Stimulated activated CD4-positive, alpha-beta T cell treated with anti-CD3 and anti-CD28 coated beads, Interleukin-1b, Interleukin-23, amount 100 ng/mL, for 24 hours (primary cell): ENCODE results near the gene MYBPH.

Experiments used
- DNase-seq, 4 experiments: peaks; one replicate each; pipeline ENCODE4 v3.0.0-alpha.2; 2020; ENCODE audit warnings: low read depth in 4 of 4, low spot score in 1 of 4

The MYBPH gene

DNA sequence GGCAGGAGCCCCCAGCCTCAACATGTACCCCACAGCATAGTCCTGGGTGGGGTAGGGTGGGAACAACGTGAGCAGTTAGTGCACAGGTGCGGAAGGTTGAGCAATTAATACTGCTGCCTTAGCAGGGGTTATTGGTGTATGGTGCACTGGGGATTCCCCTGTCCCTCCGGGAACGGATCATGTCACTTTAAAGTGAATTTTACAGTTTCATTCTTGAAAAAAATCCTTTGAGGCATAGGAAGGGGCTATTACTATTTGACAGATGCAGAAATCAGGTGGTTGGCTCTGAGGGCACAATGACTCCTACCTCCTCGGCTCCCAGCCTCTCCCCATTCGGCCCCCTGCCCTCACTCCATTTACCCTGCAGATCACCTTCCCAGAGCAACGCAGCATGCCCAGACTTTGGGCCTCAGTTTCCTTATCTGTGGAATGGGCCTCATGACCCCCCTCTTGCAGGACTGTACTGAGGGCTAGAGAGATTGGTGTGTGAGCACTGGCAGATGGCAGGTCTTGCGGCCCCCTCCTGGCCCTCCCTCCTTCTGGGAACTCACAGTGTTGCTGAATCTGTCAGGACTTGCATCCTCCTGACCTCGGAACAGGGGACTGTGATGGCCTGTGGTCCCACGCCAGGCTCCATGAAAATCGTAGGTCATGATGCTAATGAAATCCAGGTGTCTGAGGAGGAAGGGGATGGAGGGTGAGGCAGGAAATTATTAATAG is 5.1 kb upstream of the MYBPH start:
- no peak for DNase-seq

DNA sequence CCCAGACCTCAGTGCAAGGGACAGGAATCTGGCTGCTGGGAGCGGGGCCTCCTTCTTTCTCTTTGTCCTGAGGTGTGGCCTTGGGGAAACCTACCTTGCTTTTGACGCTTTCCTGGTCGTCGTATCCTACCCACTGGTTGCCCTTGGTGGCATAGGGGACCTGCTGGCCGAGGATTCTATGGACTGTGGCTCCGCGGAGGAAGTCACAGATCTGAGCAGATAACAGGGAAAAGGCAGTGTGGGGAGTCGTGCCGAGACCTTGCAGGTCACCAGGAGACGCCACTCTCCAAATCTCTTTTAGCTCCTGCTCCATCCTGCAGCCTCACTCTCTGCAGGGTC is 4.0 kb upstream of the MYBPH start:
- no peak for DNase-seq

DNA sequence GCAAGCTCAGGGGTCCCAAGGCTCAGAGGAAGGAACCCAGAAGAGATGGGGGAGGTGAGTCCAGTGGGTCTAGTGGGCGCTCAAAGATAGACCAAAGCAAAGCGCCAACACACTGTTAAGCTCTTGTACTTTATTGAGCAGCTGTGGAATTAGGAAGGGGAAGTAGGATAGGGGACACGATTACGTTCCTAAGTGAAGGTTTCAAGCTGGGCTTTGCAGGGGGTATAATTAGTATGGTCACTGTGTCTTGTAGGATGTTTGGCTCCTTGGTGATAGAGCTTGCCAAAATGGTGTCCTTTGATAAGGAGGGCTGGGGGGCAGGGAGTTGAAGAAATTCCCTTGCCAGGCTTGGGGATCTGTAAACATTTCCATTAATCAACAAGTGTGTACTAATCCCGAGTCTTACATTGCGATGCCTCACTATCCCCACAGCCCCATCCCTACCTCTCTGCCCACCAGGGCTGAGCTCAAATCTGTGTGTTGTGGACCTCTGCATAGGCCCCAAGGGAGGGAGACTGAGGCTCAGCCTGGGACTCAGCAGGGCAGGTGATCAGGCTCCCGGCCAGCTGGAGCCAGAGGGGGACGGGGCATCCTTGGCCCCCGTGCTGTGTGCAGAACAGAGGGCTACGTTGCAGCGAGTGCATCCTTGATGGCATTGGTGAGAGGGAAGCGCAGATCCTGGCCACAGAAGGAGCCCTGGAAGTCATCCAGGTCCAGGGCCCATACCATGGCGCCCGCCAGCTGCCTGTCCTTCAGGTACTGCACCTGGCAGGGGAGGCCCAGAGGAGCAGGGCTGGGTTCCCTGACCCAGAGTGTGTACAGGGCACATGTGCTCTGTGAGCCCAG is 3.4 kb upstream of the MYBPH start:
- DNase-seq: no peak

DNA sequence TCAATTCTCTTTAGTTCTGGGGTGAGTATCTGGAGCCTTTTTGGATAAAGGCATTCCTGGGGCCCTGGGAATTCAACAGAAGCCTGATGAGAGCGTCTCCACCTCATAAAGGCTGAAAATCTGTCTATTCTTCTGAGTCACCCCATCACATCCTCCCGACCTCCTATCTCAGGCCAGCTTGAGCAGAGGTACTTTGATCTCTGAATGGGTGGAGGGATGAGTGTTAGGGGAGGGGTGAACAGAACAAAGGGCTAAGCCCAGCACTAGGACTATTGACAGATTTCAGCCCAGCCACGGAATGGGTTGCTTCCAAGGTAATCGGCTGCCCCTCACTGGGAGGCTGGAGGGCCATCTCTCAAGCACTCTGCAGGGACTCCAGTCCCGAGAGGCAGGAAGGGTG is 2.5 kb upstream of the MYBPH start:
- DNase-seq: no peak

DNA sequence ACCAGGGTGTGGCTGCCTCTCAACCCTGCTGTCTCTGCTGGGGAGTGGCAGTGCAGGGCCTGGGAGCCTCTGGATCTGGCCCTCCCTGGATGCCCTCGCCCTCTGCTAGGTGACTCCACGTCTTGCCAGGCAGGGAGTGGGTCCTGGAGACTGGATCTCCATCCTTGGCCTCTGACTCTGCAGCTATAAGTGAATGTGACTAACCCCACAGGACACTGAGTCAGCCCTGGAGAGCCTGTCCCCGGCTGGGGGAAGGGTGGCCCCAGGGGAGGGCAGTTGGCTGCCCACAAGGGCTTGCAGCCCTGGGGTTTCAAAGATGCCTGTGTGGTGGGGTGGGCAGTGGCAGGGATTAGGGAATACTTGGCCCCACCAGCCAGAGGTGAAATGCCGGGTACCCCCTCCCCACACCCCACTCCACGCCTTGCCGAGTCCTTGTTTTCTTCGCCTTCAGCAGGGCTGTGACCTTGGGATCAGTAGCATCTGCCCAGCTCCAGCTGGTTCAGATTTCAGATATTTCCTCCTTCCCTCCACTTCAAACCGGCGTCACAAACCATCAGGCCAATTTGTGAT is 1.9 kb upstream of the MYBPH start:
- DNase-seq: no peak

DNA sequence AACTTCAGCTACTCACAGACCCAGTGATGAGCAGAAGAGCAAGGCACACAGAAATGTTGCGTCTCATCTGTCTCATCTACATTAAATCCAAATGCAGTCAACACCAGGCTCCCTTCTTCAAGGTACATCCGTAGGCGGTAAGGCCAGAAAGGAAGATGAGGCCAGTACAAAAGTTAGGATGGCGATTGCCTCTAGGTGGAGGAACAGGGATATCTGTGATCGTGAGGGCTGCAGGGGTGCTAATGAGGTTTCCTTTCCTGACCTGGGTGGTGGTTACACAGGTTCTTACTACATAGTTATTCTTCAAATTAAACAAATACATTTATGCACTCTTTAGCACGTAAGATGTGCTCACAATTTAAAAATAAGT is 1.4 kb upstream of the MYBPH start:
- DNase-seq: no peak

DNA sequence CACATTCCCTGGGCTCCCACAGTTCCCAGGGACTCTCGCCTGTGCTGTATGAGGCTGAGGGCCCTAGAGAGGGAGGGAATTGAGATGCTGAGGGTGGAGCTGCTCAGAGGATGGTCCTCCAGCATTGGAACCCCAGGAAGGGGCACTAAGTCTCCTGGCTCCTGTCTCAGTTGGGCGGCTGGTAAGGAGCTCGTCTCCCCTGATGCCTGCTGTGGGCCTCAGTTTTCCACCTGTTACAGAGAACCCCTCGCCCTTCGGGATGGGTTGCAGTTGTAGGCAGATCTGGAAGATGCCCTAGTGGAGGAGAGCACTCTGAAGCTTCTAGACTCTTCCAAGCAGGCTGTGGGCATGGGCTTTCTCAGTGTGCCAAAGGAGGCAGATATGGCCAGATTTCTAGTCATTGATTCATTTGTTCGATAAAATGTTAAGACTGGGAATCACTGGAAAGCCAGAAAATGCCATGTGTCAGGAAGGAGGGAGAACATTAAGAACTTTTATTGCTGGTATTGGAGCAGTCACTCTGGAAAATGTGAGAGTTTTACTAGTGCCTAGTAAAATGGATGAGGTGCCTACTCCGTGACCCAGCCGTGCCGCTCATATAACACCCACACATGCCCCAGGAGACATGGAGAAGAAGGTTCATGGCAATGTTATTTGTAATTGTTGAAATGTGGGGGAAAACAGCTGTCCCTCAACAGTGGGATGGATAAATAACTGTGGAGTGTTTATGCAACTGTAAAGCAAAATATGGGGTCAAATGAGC is 828 bp upstream of the MYBPH start:
- no peak for DNase-seq

DNA sequence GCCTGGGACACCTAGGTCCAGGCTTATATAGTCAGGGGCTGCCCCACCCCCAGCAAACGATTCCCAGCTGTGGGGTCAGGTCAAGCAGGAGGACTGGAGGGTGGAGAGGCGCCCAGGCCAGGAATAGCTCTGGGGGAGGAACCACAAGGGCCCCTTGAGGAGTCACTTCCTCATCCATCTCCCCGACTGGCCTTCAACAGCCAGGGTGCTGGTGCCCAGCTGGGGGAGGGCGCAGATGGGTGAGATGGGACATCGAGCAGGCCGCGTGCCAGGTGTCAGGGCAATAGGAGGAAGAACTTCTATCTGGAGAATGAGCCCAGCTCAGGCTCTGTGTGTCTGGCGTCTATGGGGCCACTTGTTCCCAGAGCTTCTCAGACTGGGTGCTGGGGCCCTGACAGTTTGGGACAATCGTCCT is 208 bp upstream of the MYBPH start:
- DNase-seq: no peak

DNA sequence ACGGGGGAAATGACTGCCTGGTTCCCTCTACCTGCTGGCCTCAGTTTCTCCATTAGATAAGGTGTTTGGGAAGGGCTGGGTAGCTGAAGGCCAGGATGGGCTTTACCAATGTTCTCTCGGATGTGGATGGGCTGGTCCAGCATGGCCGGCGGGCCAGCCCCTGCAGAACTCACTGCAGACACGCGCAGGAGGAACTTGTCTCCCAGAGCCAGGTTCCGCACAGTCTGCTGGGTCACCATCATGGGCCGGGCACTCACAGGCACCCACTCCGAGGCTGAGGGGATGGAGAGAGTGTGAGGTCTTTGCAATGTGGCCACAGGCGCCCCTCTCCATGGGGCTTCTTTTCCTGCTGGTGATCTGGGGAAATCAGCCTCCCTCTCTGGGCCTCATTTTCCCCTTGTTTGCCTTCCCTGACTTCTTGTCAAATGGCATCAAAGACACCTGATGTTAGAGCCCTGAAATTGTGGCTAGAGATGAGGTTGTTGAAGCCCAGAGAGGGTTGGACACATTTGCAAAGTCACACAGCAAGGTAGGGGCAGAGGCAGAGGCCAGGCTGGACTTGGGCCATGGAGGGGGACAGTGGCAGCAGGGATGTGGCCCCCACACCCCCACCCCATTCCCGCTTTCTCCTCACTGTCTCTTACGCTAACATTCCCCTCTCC is 1.2 kb downstream of the MYBPH start:
- no peak for DNase-seq

DNA sequence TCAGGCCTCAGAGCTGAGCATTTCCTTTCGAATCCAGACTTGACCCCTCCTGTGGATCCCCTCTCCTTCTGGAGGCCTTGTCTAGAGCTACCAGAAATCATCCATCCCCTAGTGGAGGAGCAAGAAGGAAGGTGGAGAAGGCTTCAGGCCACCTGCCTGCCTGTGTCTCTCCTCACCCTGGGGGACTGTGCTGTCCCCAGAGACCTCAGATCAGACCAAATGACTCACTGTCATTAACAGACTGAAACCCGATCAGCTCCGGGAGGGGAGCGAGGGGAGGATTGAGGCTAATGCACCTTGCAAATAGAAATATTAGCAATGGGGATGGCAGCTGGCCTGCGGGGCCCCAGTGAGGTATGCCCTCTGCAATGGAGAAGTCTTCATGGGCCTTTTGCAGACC is 2.1 kb downstream of the MYBPH start:
- DNase-seq: no peak

DNA sequence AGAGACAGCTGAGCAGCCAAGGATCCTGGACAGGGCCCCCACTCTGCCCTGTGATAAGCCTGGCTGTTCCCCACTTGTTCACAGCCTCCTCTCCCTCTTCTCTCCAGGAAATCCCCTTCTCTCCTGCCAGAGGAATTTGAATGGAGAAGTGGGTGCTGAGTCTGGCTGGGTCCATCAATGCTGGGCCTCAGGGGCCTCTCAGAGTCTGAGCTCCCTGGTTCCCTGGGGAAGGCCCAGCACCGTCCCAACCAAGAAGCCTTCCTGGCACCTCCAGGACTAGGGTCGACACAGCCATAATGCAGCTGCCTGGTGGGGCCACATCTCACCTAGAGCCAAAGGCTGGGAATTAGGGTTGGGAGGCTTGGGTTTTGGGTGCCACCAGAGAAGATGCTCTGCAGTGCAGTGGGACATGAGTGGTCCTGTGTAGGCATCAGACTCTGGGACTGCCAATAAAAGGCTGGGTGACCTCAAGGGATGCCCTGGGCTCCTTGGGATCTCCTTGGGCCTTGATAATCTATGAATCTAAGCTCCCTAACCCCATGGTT is 2.5 kb downstream of the MYBPH start:
- no peak for DNase-seq

DNA sequence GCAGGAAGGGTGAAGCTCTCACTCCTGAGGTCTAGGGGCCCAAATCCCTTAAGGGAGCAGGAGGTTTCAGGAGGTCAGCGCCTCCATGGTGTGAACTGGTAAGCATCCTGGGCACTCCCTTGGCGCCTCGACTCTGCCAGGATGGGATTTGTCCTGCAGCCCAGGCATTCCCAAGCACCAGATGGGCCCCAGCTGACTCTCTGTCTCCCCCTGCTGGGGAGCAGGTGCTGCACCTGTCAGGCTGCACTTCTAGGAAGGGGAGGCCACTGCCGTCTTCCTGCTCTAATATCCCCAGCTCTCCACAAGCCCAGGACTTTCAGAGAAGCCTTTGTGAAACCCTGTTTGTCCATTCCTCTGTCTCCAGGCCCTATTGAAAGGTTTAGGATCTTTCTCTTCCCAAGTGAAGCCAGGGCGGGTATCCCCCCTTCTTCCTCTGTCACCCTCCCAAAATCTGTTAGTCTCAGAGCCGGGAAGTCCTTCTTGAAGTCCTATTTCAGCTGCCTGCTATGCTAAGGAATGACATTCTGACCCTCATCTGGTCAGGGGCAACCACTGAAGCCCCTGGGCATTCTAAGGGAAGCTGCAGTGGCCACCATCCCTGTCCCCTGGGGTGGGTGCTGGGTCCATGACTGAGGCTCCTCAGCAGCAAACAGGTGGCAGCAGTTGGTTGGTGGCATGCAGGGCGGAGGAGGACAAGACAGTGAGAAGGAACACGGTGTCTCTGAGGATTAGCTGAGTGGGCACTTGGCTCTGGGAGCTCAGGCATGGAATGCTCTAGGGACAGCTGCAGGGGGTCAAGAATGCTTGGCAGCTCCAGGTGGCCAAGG is 3.2 kb downstream of the MYBPH start:
- peak in 3 of 4 experiments; percentile 26 to 36 (median 30) for DNase-seq

DNA sequence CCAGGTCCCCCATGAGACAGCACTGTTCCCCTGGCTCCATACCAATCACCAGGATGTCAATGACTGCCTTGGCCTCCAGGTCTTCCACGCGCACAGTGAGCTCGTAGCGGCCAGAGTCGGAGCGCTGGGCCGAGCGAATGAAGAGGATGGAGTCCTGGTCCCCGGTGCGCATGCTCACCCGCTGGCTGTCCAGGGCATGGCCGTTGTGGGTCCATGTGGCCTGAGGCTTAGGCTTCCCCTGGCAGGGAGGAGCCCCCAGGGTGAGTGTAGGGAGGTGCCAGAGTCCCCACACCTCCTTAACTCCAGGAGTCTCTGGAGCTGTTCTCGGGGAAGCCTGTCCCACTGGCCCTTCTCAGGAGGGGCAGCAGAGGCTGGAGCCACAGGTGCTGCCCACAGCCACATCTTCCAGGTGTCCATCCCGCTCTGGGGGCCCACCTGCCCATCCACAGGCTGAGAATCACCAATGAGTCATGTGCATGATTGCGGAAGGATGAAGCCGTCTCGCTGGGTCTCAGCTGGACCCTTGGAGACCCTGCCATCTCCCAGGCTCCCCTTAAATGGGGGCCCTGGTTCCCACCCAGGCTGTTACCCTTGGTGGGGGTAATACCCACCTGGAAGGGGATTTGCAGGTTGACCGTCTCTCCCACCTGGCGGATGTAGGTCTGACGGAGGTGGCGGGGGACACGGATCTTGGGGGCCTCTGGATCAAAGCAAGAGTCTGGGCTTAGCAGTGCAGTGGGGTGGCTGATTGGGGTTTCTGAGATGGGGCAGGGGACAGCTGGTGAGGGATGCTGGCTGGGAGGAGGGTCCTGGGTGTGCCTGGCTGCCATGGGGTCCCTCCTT is 4.1 kb downstream of the MYBPH start:
- DNase-seq: no peak

DNA sequence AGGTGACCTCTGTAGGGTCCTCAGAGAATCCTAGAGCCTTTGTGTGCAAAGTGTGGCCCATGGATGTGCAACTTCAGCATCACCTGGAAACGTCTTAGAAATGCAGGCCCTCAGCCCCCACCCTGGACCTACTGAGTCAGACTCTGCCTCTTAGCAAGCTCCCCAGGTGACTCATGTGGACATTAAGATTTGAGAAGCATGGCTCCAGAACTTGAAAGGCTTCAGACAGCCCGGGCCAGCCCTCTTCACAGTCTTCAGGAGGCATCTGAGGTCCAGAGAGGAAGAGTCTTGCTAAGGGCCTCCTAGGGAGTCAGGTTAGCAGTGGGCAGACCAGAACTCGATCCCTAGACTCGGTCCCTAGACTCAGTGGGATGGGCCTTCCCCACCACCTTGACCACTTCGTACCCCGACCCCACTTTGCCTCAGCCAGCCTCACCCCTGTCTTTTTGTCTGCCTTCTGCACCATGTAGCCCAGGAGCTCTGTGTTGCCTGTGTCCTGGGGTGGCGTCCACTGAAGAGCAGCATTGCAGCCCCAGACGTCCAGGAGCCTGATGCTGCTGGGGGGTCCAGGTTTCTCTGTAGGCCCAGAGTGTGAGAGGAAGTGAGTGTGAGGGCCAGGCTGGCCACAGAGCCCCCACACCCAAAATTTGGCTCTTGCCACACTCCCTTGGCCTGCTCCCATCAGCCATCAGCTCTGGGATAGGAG is 4.8 kb downstream of the MYBPH start:
- DNase-seq: no peak

DNA sequence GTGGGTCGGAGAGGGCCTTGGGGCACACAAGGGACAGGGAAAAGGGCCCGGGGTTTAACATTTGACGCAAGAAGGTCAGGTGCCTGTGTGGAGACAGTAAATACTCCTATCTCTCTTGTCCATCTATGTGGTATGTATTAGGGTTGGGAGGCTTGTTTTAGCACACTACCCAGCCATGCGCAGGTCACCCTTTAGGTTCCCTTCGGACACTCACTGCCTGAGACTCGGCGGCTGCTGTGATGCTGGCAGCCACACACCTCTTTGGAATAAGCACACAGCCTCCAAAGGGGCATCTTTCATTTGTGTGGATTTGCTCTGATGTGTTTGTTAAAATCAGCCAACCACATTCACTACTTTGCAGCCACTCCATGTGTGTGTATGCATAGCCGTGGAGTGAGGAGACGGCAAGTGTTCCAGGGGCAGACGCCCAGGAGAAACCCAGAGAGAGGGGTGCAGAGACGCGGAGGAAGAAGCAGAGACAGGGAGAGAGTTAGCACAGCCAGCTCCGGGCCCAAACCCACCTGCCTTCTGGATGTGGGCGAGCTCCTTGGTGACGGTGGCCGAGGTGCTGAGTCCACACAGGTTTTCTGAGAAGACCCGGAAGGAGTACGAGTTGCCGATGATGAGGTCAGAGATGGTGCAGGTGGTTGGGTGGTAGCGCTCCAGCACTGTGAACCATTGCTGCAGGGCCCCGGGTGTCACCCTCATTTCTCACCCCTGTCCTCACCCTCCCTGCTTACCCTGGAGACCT is 5.7 kb downstream of the MYBPH start:
- DNase-seq: no peak

DNA sequence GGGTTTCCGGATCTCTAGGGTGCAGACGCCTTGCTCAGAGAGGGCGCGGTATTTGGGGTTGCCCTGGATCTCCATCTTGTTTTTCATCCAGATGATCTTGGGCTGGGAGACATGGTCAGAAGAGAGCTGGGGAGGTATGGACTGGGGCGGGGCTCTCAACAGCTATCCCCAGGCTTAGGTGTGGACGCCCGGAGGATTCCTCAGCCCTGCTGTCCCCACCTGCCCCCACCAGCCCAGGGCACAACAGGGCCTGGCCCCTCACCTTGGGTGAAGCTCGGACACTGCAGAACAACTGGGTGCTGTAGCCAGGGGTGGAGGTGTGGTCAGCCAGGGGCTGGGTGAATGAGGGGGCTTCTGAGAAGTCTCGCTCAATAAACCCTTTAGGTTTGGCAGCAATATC is 6.6 kb downstream of the MYBPH start:
- DNase-seq: no peak

DNA sequence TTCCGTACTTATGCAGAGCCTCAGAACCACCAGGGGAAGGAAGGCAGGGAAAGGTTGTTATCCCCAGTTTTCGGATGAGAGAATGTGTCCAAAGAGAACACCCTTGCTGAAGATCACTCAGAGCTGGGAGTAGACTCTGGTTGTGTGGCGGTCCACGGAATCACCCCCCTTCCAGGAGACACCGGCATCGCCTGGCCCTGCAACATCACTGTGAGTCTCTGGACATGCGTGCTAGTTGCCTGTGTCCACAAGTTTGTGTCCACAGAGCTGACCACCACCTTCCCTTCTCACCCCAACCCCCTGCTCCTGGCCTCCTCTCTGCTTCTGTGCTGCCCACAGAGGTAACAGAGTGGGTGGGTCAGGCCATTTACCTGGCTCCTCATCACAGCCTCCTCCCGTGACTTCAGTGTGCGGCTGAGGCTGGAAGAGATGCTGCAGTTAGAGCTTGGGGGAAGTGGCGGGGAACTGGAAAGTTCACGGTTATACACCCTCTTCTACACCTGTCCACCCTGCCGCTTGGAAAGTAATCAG is 7.3 kb downstream of the MYBPH start:
- no peak for DNase-seq

DNA sequence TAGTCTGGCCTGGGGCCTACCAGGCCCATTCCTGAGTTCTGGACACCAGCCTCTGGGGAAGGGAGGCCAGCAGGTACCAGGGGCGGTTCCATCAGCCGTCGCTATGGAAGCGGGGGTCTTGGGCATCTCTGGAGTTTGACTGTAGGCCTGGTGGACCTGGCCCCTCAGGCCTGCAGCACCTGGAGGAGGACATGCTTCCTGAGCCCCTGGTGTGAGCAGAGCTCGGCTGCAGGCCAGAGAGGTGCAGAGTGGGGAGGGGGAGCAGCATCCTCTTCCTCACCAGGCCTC is 7.8 kb downstream of the MYBPH start:
- DNase-seq: no peak
